HuH-7.5 (cell line): ENCODE data around the gene ZSCAN10.
A peak's percentile ranks its signal among the peaks of the same experiment; 100 is the strongest.

Experiments
- DNase-seq: peaks from one replicate; pipeline ENCODE4 v3.0.0; 2011; ENCODE audit warnings: low spot score

Gene ZSCAN10

GRCh38 chr16:3112058-3112880 is 13.2 kb upstream of the ZSCAN10 start, which contains the start of gene ZNF205:
ZNF205 (plus strand) TSS chr16:3112586; CDS start chr16:3113431, 845 bp downstream.
- DNase-seq: peak; percentile 92

GRCh38 chr16:3106205-3106928 is 7.3 kb upstream of the ZSCAN10 start:
- DNase-seq: peak; percentile 90

- no peak for DNase-seq
These were observed 2.9 kb upstream of the ZSCAN10 start for GRCh38 chr16:3101841-3102470.

- DNase-seq: peak; percentile 66
These were observed 2.1 kb upstream of the ZSCAN10 start for GRCh38 chr16:3101018-3101840.

- peak; percentile 89 for DNase-seq
These were observed 822 bp upstream of the ZSCAN10 start for GRCh38 chr16:3099732-3100499.

- no peak for DNase-seq
These were observed 269 bp upstream of the ZSCAN10 start for GRCh38 chr16:3099395-3099731.

- no peak for DNase-seq
These were observed 1.8 kb downstream of the ZSCAN10 start for GRCh38 chr16:3097266-3097665.

GRCh38 chr16:3096362-3096761 is 2.7 kb downstream of the ZSCAN10 start:
- no peak for DNase-seq

GRCh38 chr16:3095869-3096268 is 3.2 kb downstream of the ZSCAN10 start:
- no peak for DNase-seq

- peak; percentile 56 for DNase-seq
These were observed 4.6 kb downstream of the ZSCAN10 start for GRCh38 chr16:3094289-3095027.

- no peak for DNase-seq
These were observed 6.6 kb downstream of the ZSCAN10 start for GRCh38 chr16:3092501-3092941.

GRCh38 chr16:3091551-3091950 is 7.5 kb downstream of the ZSCAN10 start:
- DNase-seq: no peak

GRCh38 chr16:3089717-3090592 is 9.1 kb downstream of the ZSCAN10 start:
- DNase-seq: no peak

- no peak for DNase-seq
These were observed 10.0 kb downstream of the ZSCAN10 start for GRCh38 chr16:3088925-3089716.

- DNase-seq: no peak
These were observed 10.6 kb downstream of the ZSCAN10 start for GRCh38 chr16:3088450-3088849.

GRCh38 chr16:3087243-3088235 is 11.6 kb downstream of the ZSCAN10 start:
- no peak for DNase-seq

GRCh38 chr16:3086596-3087242 is 12.4 kb downstream of the ZSCAN10 start:
- DNase-seq: no peak
